ENCODE measurements around the gene JHY.

DNA sequence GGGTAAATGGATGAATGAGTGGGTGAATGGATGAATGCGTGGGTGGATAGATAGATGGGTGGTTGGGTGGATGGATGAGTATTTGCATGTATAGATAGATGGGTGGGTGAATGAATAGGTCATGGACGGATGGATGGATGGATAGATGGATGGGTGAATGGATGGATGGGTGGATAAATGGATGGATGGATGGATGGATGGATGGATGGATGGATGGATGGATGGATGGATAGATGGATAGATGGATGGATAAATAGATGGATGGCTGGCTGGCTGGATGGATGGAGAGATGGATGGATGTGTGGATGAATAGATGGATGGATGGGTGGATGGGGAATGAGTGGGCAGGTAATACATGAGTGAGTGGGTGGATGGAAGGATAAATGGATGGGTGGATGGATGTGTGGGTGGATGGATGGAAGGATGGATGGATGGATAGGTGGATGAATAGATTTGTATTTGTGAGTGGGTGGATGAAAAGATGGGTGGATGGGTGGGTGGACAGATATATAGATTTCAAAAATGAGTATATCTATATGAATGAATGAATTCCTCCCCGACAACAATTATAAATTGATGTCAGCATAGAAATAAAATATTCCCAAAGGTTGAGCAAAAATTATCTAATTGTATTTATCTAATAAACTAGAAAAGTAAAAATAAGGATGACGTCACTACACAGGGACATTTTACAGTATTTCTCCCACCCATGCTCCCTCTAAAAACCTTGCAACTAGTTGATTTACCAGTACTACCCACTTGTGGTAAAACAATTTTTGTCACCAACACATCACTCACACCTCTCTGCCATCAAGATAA is 44.8 kb upstream of the JHY start:
- TF ChIP-seq CTCF (IDR thresholded peaks at IDR 0.05) (no peak), POLR2AphosphoS5 (IDR thresholded peaks at IDR 0.05) (no peak), POLR2A (IDR thresholded peaks at IDR 0.05) (no peak)

Data from gastroesophageal sphincter (tissue), 3 donors.